SK-N-SH (cell line): ENCODE results near the gene NPIPB6. TPM values are rescaled to one million over a fixed set of nuclear protein-coding genes. Genes with fewer than 3 reads are reported as not detected.

ENCODE experiments used
- CTCF ChIA-PET: fragments of 300-600, 350-600 bp; formaldehyde crosslinking; extraction: SDS; loops from one replicate; lab custom pipeline; 2021; lab: Yijun Ruan, JAX
- POLR2A ChIA-PET: fragments of 350-600 bp; sonication (Branson Sonifier 250); formaldehyde crosslinking; extraction: SDS; loops from one replicate; lab custom pipeline; 2020; ENCODE audit warnings: antibody characterized with exemption, inconsistent platforms; lab: Yijun Ruan, JAX
- DNase-seq: peaks from one replicate; pipeline ENCODE4 v3.0.0; 2012
- H2AFZ ChIP-seq: fragments of 200-600 bp; sonication (generic); 2 replicates; pipeline ENCODE4 v1.8.1; 2016; ENCODE audit warnings: antibody characterized with exemption, mild to moderate bottlenecking, low read depth
- H3F3A ChIP-seq: fragments of 200-600 bp; sonication (generic); replicated peaks from 2 replicates; pipeline ENCODE3; 2016; ENCODE audit warnings: antibody characterized with exemption, mild to moderate bottlenecking; ENCODE audit not compliant: insufficient read depth
- H3K27ac ChIP-seq, 2 experiments: fragments of 200-500 bp in 1 of 2; fragments of 200-600 bp in 1 of 2; sonication (Bioruptor generic) in 1 of 2; sonication (generic), shearing (Covaris generic) in 1 of 2; 2 replicates each; pipeline versions ENCODE4 v1.5.1 to v1.6.1; 2014 to 2016; ENCODE audit warnings: low read depth in 2 of 2, inconsistent platforms in 1 of 2, low read length in 1 of 2, mild to moderate bottlenecking in 1 of 2, mixed read lengths in 1 of 2
- H3K27me3 ChIP-seq: fragments of 200-600 bp; sonication (generic), shearing (Covaris generic); 2 replicates; pipeline ENCODE4 v1.6.1; 2016; ENCODE audit warnings: mixed run types; ENCODE audit not compliant: insufficient read depth
- H3K36me3 ChIP-seq, 2 experiments: fragments of 200-500 bp in 1 of 2; fragments of 200-600 bp in 1 of 2; sonication (Bioruptor generic) in 1 of 2; sonication (generic) in 1 of 2; replicated peaks in 1 of 2; 2 replicates each; pipeline versions ENCODE3 to v1.5.1; 2014 to 2016; ENCODE audit warnings: low read length in 1 of 2, mild to moderate bottlenecking in 1 of 2; ENCODE audit not compliant: insufficient read depth in 2 of 2, control insufficient read depth in 1 of 2
- H3K4me1 ChIP-seq, 2 experiments: fragments of 200-500 bp in 1 of 2; fragments of 200-600 bp in 1 of 2; sonication (Bioruptor generic) in 1 of 2; sonication (generic), shearing (Covaris generic) in 1 of 2; 2 replicates each; pipeline versions ENCODE4 v1.5.1 to v1.6.1; 2014 to 2016; ENCODE audit warnings: low read depth in 1 of 2, low read length in 1 of 2, mixed run types in 1 of 2; ENCODE audit not compliant: insufficient read depth in 2 of 2, control insufficient read depth in 1 of 2
- H3K4me2 ChIP-seq: fragments of 200-600 bp; sonication (generic), shearing (Covaris generic); 2 replicates; pipeline ENCODE4 v1.6.1; 2017; ENCODE audit warnings: mixed run types
- H3K4me3 ChIP-seq, 2 experiments: fragments of 200-500 bp in 1 of 2; fragments of 200-600 bp in 1 of 2; sonication (Bioruptor generic) in 1 of 2; sonication (generic), shearing (Covaris generic) in 1 of 2; 2 replicates each; pipeline versions ENCODE4 v1.5.1 to v1.8.1; 2014 to 2016; ENCODE audit warnings: low read depth in 2 of 2, inconsistent platforms in 1 of 2, low read length in 1 of 2, mild to moderate bottlenecking in 1 of 2, mixed read lengths in 1 of 2, moderate library complexity in 1 of 2
- H3K79me2 ChIP-seq: fragments of 200-600 bp; sonication (generic); 2 replicates; pipeline ENCODE4 v1.8.1; 2017; ENCODE audit warnings: mild to moderate bottlenecking; ENCODE audit not compliant: insufficient read depth
- H3K9ac ChIP-seq: fragments of 200-600 bp; sonication (generic); 2 replicates; pipeline ENCODE4 v1.6.1; 2017; ENCODE audit warnings: mixed run types
- H3K9me2 ChIP-seq: fragments of 200-600 bp; sonication (generic); 2 replicates; pipeline ENCODE4 v1.6.1; 2017; ENCODE audit warnings: mixed run types
- H3K9me3 ChIP-seq: fragments of 200-600 bp; sonication (generic); 2 replicates; pipeline ENCODE4 v1.6.1; 2017; ENCODE audit warnings: mixed run types, mild to moderate bottlenecking, moderate library complexity
- H4K20me1 ChIP-seq: fragments of 200-600 bp; sonication (generic); 2 replicates; pipeline ENCODE4 v1.6.1; 2017; ENCODE audit warnings: mild to moderate bottlenecking, mixed run types; ENCODE audit not compliant: insufficient read depth
- CHD2 ChIP-seq: fragments of 150-350 bp; IDR thresholded peaks from 2 replicates; pipeline ENCODE4 v1.6.1; 2018; ENCODE audit warnings: low read length; ENCODE audit not compliant: partially characterized antibody
- ELF1 ChIP-seq: IDR thresholded peaks from 2 replicates; pipeline ENCODE4 v1.4.0; 2012
- EZH2phosphoT487 ChIP-seq: fragments of 200-600 bp; sonication (generic); IDR thresholded peaks from 2 replicates; pipeline ENCODE4 v1.6.1; 2017; ENCODE audit warnings: low read depth, mixed run types, mild to moderate bottlenecking, antibody characterized with exemption, moderate library complexity, borderline replicate concordance
- FOXJ3 ChIP-seq: sonication (generic); formaldehyde crosslinking; IDR thresholded peaks from 2 replicates; pipeline ENCODE4 v1.5.1; 2020; ENCODE audit warnings: mild to moderate bottlenecking, missing genetic modification reagents
- IRF3 ChIP-seq: fragments of 150-350 bp; IDR thresholded peaks from 2 replicates; pipeline ENCODE4 v1.6.1; 2016; ENCODE audit warnings: mild to moderate bottlenecking, low read depth, low read length
- MXI1 ChIP-seq: IDR thresholded peaks from 2 replicates; pipeline ENCODE4 v1.6.1; 2012; ENCODE audit warnings: mild to moderate bottlenecking, low read depth, low read length, improper control_type of control experiment
- NFIC ChIP-seq: IDR thresholded peaks from 2 replicates; pipeline ENCODE4 v1.4.0; 2012; ENCODE audit warnings: borderline replicate concordance
- POLR2AphosphoS5 ChIP-seq: IDR thresholded peaks from 2 replicates; pipeline ENCODE4 v1.6.1; 2012; ENCODE audit warnings: low read depth, low read length
- RAD21 ChIP-seq: IDR thresholded peaks from 2 replicates; pipeline ENCODE4 v1.6.1; 2012; ENCODE audit warnings: mild to moderate bottlenecking, low read length
- RFX5 ChIP-seq: IDR thresholded peaks from 2 replicates; pipeline ENCODE4 v1.6.1; 2012; ENCODE audit warnings: mild to moderate bottlenecking, improper control_type of control experiment, low read length
- RXRA ChIP-seq: IDR thresholded peaks from 2 replicates; pipeline ENCODE4 v1.4.0; 2012; ENCODE audit warnings: low read depth, mild to moderate bottlenecking, borderline replicate concordance
- SIN3A ChIP-seq: IDR thresholded peaks from 2 replicates; pipeline ENCODE4 v1.6.1; 2012; ENCODE audit warnings: low read depth, mild to moderate bottlenecking, low read length, moderate library complexity, borderline replicate concordance
- SMC3 ChIP-seq: IDR thresholded peaks from 2 replicates; pipeline ENCODE4 v1.6.1; 2012; ENCODE audit warnings: low read depth, low read length, improper control_type of control experiment
- TCF12 ChIP-seq: IDR thresholded peaks from 2 replicates; pipeline ENCODE4 v1.4.0; 2012
- TEAD4 ChIP-seq: IDR thresholded peaks from 2 replicates; pipeline ENCODE4 v1.4.0; 2012; ENCODE audit warnings: mild to moderate bottlenecking, borderline replicate concordance; ENCODE audit not compliant: insufficient read depth
- ZBTB33 ChIP-seq: IDR thresholded peaks from 2 replicates; pipeline ENCODE4 v1.4.0; 2012; ENCODE audit warnings: low read depth, borderline replicate concordance
- WGBS: methylation state at CpG from one replicate; pipeline ENCODE4 v1.1.6; 2017; ENCODE audit warnings: low lambda C conversion rate; 5-methylcytosine and 5-hydroxymethylcytosine counted together
- polyA plus RNA-seq, 3 experiments: library from polyadenylated mRNA; depleted of rRNA; stranded (reverse); fragments of >200 nt; gene quantifications; 2 replicates each; pipeline ENCODE4 v1.2.3, GENCODE V29; 2012
- TF ChIP-seq, protein P1 (sequence below): fragments of 200-600 bp; sonication (generic); IDR thresholded peaks from 2 replicates; pipeline ENCODE4 v1.6.1; 2017; ENCODE audit warnings: antibody characterized with exemption, mild to moderate bottlenecking, moderate library complexity

Gene NPIPB6
- polyA plus RNA-seq, 1 of the 3 experiments (the other 2 are of a cell fraction) = 0.35 TPM

- CTCF ChIA-PET = interaction anchor here (0.6 to 1.9 kb wide), 7 partner anchors 9 to 24 kb away, joined by 3 to 14 read pairs (median 5); no protein-coding TSS in a partner anchor
Measured at GRCh38 chr16:28301154-28301553, 62.2 kb downstream of the NPIPB6 start.

More at GRCh38 chr16:28301154-28301553, 62.2 kb downstream of the NPIPB6 start:
- H2AFZ ChIP-seq = no peak overlapping the region
- no peaks in the 10 kb centered on the region for H3K36me3 ChIP-seq
- no peaks in the 10 kb centered on the region for H3F3A ChIP-seq
- no peak for DNase-seq
- no peaks in the 10 kb centered on the region for H4K20me1 ChIP-seq
- H3K9me2 ChIP-seq = no peaks in the 10 kb centered on the region
- H3K4me3 ChIP-seq = no peak overlapping the region
- TF ChIP-seq RAD21 (no peak), SMC3 (no peak), IRF3 (no peak), TEAD4 (no peak), RXRA (no peak), CHD2 (no peak), ELF1 (no peak), TCF12 (no peak), EZH2phosphoT487 (no peak), POLR2AphosphoS5 (no peak), ZBTB33 (no peak), NFIC (no peak), FOXJ3 (CRISPR knock-in tag) (no peak), RFX5 (no peak), MXI1 (no peak), SIN3A (no peak)
- TF ChIP-seq, protein P1, sequence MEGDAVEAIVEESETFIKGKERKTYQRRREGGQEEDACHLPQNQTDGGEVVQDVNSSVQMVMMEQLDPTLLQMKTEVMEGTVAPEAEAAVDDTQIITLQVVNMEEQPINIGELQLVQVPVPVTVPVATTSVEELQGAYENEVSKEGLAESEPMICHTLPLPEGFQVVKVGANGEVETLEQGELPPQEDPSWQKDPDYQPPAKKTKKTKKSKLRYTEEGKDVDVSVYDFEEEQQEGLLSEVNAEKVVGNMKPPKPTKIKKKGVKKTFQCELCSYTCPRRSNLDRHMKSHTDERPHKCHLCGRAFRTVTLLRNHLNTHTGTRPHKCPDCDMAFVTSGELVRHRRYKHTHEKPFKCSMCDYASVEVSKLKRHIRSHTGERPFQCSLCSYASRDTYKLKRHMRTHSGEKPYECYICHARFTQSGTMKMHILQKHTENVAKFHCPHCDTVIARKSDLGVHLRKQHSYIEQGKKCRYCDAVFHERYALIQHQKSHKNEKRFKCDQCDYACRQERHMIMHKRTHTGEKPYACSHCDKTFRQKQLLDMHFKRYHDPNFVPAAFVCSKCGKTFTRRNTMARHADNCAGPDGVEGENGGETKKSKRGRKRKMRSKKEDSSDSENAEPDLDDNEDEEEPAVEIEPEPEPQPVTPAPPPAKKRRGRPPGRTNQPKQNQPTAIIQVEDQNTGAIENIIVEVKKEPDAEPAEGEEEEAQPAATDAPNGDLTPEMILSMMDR = no peak
- no peaks in the 10 kb centered on the region for H3K9me3 ChIP-seq
- no peaks in the 10 kb centered on the region for H3K79me2 ChIP-seq
- no peaks in the 10 kb centered on the region for H3K27me3 ChIP-seq
- H3K4me1 ChIP-seq = no peaks in the 10 kb centered on the region; a peak in 1 of 4 replicates
- WGBS = 17% methylated on average over 2 of the region's 6 CpGs
- no peak overlapping the region for H3K9ac ChIP-seq
- no peak overlapping the region for H3K27ac ChIP-seq
- POLR2A ChIA-PET = no interaction called here
- H3K4me2 ChIP-seq = no peak overlapping the region
